Natural killer cell (primary cell): ENCODE data around the gene CORO2A. TPM values are rescaled to one million over a fixed set of nuclear protein-coding genes. Genes with fewer than 3 reads are reported as not detected.

ENCODE experiments used
- ATAC-seq, 3 donors: fragments of 150-1000 bp in 2 of 3; fragments of 200-7000 bp in 1 of 3; cut with Tn5 transposase; 1 replicate in 1 of 3; 2 replicates in 2 of 3; pipeline ENCODE4 v1.10.0; 2021; ENCODE audit warnings: mild to moderate bottlenecking in 2 of 3, moderate library complexity in 2 of 3
- DNase-seq, 2 donors: peaks; one replicate each; pipeline versions ENCODE4 v3.0.0 to v3.0.0-alpha.2; 2013 to 2021; ENCODE audit warnings: mixed read lengths in 1 of 2
- H3K27ac ChIP-seq: one replicate; pipeline ENCODE4 v1.5.1; 2013; ENCODE audit warnings: mild to moderate bottlenecking, low read length
- H3K27me3 ChIP-seq: one replicate; pipeline ENCODE4 v1.6.1; 2013; ENCODE audit warnings: low read length; ENCODE audit not compliant: control insufficient read depth, insufficient read depth
- H3K36me3 ChIP-seq: one replicate; pipeline ENCODE4 v1.6.1; 2013; ENCODE audit warnings: low read length; ENCODE audit not compliant: control insufficient read depth, insufficient read depth
- H3K4me1 ChIP-seq: one replicate; pipeline ENCODE4 v1.6.1; 2013; ENCODE audit warnings: low read length; ENCODE audit not compliant: control insufficient read depth, insufficient read depth
- H3K4me3 ChIP-seq: one replicate; pipeline ENCODE4 v1.5.1; 2013; ENCODE audit warnings: low read length
- H3K9me3 ChIP-seq: one replicate; pipeline ENCODE4 v1.6.1; 2013; ENCODE audit warnings: low read length; ENCODE audit not compliant: control insufficient read depth, insufficient read depth
- H3K27ac Mint-ChIP-seq, 2 donors: one replicate each; pipeline ENCODE4 v1.8.0; 2022; ENCODE audit warnings: mild to moderate bottlenecking in 2 of 2, mixed read lengths in 2 of 2, moderate library complexity in 1 of 2
- H3K27me3 Mint-ChIP-seq, 2 donors: one replicate each; pipeline ENCODE4 v1.8.0; 2022; ENCODE audit warnings: low read depth in 2 of 2, mixed read lengths in 2 of 2
- H3K36me3 Mint-ChIP-seq: one replicate; pipeline ENCODE4 v1.8.0; 2022; ENCODE audit warnings: mixed read lengths
- H3K4me1 Mint-ChIP-seq, 2 donors: one replicate each; pipeline ENCODE4 v1.8.0; 2022; ENCODE audit warnings: mixed read lengths in 2 of 2
- H3K4me3 Mint-ChIP-seq: one replicate; pipeline ENCODE4 v1.8.0; 2022; ENCODE audit warnings: mild to moderate bottlenecking, moderate library complexity, mixed read lengths
- H3K9me3 Mint-ChIP-seq, 2 donors: one replicate each; pipeline ENCODE4 v1.8.0; 2022; ENCODE audit warnings: mixed read lengths in 2 of 2
- CTCF ChIP-seq: fragments of 200-600 bp; IDR thresholded peaks from one replicate; pipeline ENCODE4 v1.8.0; 2022; ENCODE audit warnings: antibody characterized with exemption
- WGBS: methylation state at CpG from one replicate; pipeline ENCODE4 v1.1.7; 2013; ENCODE audit warnings: missing lambda C conversion rate; ENCODE audit not compliant: insufficient coverage; 5-methylcytosine and 5-hydroxymethylcytosine counted together
- intact Hi-C: fragments of 100-400 bp; cut with micrococcal nuclease; formaldehyde crosslinking; loops from one replicate; pipeline ENCODE4 v1.14.2; 2022
- total RNA-seq, 4 donors: library from RNA; stranded (reverse); fragments of 120-200 nt in 1 of 4; gene quantifications; one replicate each; pipeline versions ENCODE4 v1.2.3 to v1.2.4, GENCODE V29; 2013 to 2022

The CORO2A gene
- total RNA-seq, 3 donors from 2014 or later (not counting 1 experiment from before 2014, with no cell fraction given), result 1.9 to 3.6 (median 2.3) TPM

- no peaks in the 10 kb centered on the region for H3K36me3 ChIP-seq
- Mint-ChIP-seq H3K36me3 (no peaks in the 10 kb centered on the region), H3K9me3 (no peaks in the 10 kb centered on the region), H3K27me3 (no peaks in the 10 kb centered on the region), H3K4me1 (no peaks in the 10 kb centered on the region), H3K27ac (no peak overlapping the region), H3K4me3 (no peak overlapping the region)
- intact Hi-C loops, result no loop called here
- 95% methylated on average over 7 of the region's 7 CpGs for WGBS
- no peaks in the 10 kb centered on the region for H3K27me3 ChIP-seq
- ATAC-seq (no peak), DNase-seq (no peak)
- no peak for TF ChIP-seq CTCF
- no peak overlapping the region for H3K4me3 ChIP-seq
- H3K9me3 ChIP-seq, result no peaks in the 10 kb centered on the region
- H3K27ac ChIP-seq, result no peak overlapping the region
- peaks cover 9% of the 10 kb centered on the region for H3K4me1 ChIP-seq
Measured at GRCh38 chr9:98201749-98202148, 9.3 kb upstream of the CORO2A start.

GRCh38 chr9:98201102-98201501, 8.7 kb upstream of the CORO2A start:
- H3K27ac Mint-ChIP-seq, result no peak overlapping the region
- H3K4me1 Mint-ChIP-seq, result no peaks in the 10 kb centered on the region

GRCh38 chr9:98199388-98200033, 7.1 kb upstream of the CORO2A start:
- no peaks in the 10 kb centered on the region for H3K27me3 ChIP-seq
- no peak overlapping the region for H3K4me3 Mint-ChIP-seq
- H3K4me1 ChIP-seq, result no peaks in the 10 kb centered on the region
- no peak for TF ChIP-seq CTCF
- no peaks in the 10 kb centered on the region for H3K36me3 Mint-ChIP-seq
- no peaks in the 10 kb centered on the region for H3K4me1 Mint-ChIP-seq
- peaks cover 0 to 5% of the 10 kb centered on the region in 2 donors for H3K27me3 Mint-ChIP-seq
- intact Hi-C loops, result no loop called here
- no peak overlapping the region for H3K27ac Mint-ChIP-seq
- ATAC-seq (no peak), DNase-seq (no peak)
- WGBS, result 95% methylated on average over 19 of the region's 20 CpGs
- no peaks in the 10 kb centered on the region for H3K9me3 Mint-ChIP-seq
- H3K36me3 ChIP-seq, result no peaks in the 10 kb centered on the region
- no peaks in the 10 kb centered on the region for H3K9me3 ChIP-seq
- H3K27ac ChIP-seq, result no peak overlapping the region
- no peak overlapping the region for H3K4me3 ChIP-seq

More at GRCh38 chr9:98201102-98201501, 8.7 kb upstream of the CORO2A start:
- no peaks in the 10 kb centered on the region for H3K9me3 Mint-ChIP-seq
- no peak overlapping the region for H3K4me3 ChIP-seq
- H3K36me3 ChIP-seq, result no peaks in the 10 kb centered on the region
- 86% methylated on average over 6 of the region's 6 CpGs for WGBS
- no peak for DNase-seq
- H3K27me3 ChIP-seq, result no peaks in the 10 kb centered on the region
- H3K9me3 ChIP-seq, result no peaks in the 10 kb centered on the region
- TF ChIP-seq CTCF, result no peak
- intact Hi-C loops, result no loop called here
- peaks cover 7% of the 10 kb centered on the region for H3K4me1 ChIP-seq
- H3K27ac ChIP-seq, result no peak overlapping the region
- no peaks in the 10 kb centered on the region for H3K36me3 Mint-ChIP-seq
- H3K27me3 Mint-ChIP-seq, result no peaks in the 10 kb centered on the region
- H3K4me3 Mint-ChIP-seq, result no peak overlapping the region
- no peak for ATAC-seq

- Mint-ChIP-seq H3K9me3 (no peaks in the 10 kb centered on the region), H3K4me3 (no peak overlapping the region), H3K27me3 (peaks cover 0 to 5% of the 10 kb centered on the region in 2 donors), H3K36me3 (no peaks in the 10 kb centered on the region), H3K4me1 (peaks cover 0 to 13% of the 10 kb centered on the region in 2 donors), H3K27ac (no peak overlapping the region)
- Histone ChIP-seq H3K36me3 (no peaks in the 10 kb centered on the region), H3K27ac (no peak overlapping the region), H3K4me1 (peaks cover 19% of the 10 kb centered on the region), H3K27me3 (no peaks in the 10 kb centered on the region), H3K4me3 (no peak overlapping the region), H3K9me3 (no peaks in the 10 kb centered on the region)
- intact Hi-C loops, result no loop called here
- no peak for TF ChIP-seq CTCF
- 98% methylated on average over 4 of the region's 4 CpGs for WGBS
- no peak for ATAC-seq
- no peak for DNase-seq
Measured at GRCh38 chr9:98195671-98196070, 3.2 kb upstream of the CORO2A start.
